K562 (cell line): ENCODE results near the gene CAPN2. TPM values are rescaled to one million over a fixed set of nuclear protein-coding genes. Genes with fewer than 3 reads are reported as not detected.

Source experiments
- FOS ChIP-seq: IDR thresholded peaks from 3 replicates; pipeline ENCODE4 v1.6.1; 2011; ENCODE audit not compliant: insufficient read length; ENCODE audit errors: extremely low read depth
- FOXK2 ChIP-seq, 2 experiments: fragments of 450-650 bp; IDR thresholded peaks in 1 of 2; conservative IDR thresholded peaks in 1 of 2; 2 replicates each; pipeline ENCODE4 v1.6.1; 2016; ENCODE audit warnings: low read depth in 2 of 2, mild to moderate bottlenecking in 1 of 2
- HLTF ChIP-seq: fragments of 450-650 bp; IDR thresholded peaks from 2 replicates; pipeline ENCODE4 v1.6.1; 2016
- IRF9 ChIP-seq: fragments of 450-650 bp; IDR thresholded peaks from 2 replicates; pipeline ENCODE4 v1.6.1; 2016; ENCODE audit warnings: missing biosample characterization, missing genetic modification characterization
- LARP7 ChIP-seq: fragments of 450-650 bp; IDR thresholded peaks from 2 replicates; pipeline ENCODE4 v1.6.1; 2016
- NCOR1 ChIP-seq: fragments of 450-650 bp; IDR thresholded peaks from 2 replicates; pipeline ENCODE4 v1.6.1; 2016; ENCODE audit warnings: mild to moderate bottlenecking, moderate library complexity
- NR2F6 ChIP-seq: fragments of 450-650 bp; formaldehyde crosslinking; IDR thresholded peaks from 2 replicates; pipeline ENCODE4 v1.4.0; 2020; ENCODE audit warnings: mild to moderate bottlenecking
- POU5F1 ChIP-seq: fragments of 150-350 bp; IDR thresholded peaks from 2 replicates; pipeline ENCODE4 v1.6.1; 2014; ENCODE audit warnings: borderline replicate concordance, low read length, low read depth, mild to moderate bottlenecking; ENCODE audit not compliant: partially characterized antibody
- SMAD3 ChIP-seq: fragments of 450-650 bp; formaldehyde crosslinking; conservative IDR thresholded peaks from 2 replicates; pipeline ENCODE4 v1.4.0; 2020; ENCODE audit warnings: mild to moderate bottlenecking
- TAF7 ChIP-seq: fragments of 450-650 bp; IDR thresholded peaks from 2 replicates; pipeline ENCODE4 v1.6.1; 2016; ENCODE audit warnings: missing genetic modification characterization, missing compliant biosample characterization
- TCF7L2 ChIP-seq: fragments of 150-350 bp; IDR thresholded peaks from 2 replicates; pipeline ENCODE4 v1.6.1; 2016; ENCODE audit warnings: low read depth, mild to moderate bottlenecking, low read length, moderate library complexity
- TOE1 ChIP-seq, 2 experiments: fragments of 450-650 bp in 1 of 2; sonication (generic) in 1 of 2; formaldehyde crosslinking in 1 of 2; IDR thresholded peaks; 2 replicates each; pipeline versions ENCODE4 v1.7.1 to v1.8.0; 2016 to 2022; ENCODE audit warnings: borderline replicate concordance in 2 of 2, mild to moderate bottlenecking in 2 of 2, antibody characterized with exemption in 1 of 2, inconsistent platforms in 1 of 2, low read depth in 1 of 2, missing genetic modification reagents in 1 of 2, moderate library complexity in 1 of 2
- ZNF436 ChIP-seq: fragments of 250-450, 450-650 bp; sonication (Bioruptor Pico); formaldehyde crosslinking; IDR thresholded peaks from 2 replicates; pipeline ENCODE4 v1.7.0; 2020; ENCODE audit warnings: mild to moderate bottlenecking
- ZNF589 ChIP-seq: fragments of 200-800 bp; sonication (Bioruptor generic); IDR thresholded peaks from 2 replicates; pipeline ENCODE4 v1.6.1; 2016; ENCODE audit warnings: low read depth, missing genetic modification characterization, missing compliant biosample characterization
- polyA plus RNA-seq, 8 experiments: library from polyadenylated mRNA; depleted of rRNA in 4 of 8; stranded (reverse) in 5 of 8; unstranded in 3 of 8; fragments of >200 nt; fragmentation: Nextera tagmentation in 2 of 8; fragmentation: Illumina TruSeq in 1 of 8; extraction: Ambion mirVana in 2 of 8; extraction: Trizol in 1 of 8; gene quantifications; 2 replicates each; pipeline versions ENCODE4 v1.2.1 to v1.2.3, GENCODE V29; 2011 to 2014; ENCODE audit warnings: inconsistent platforms in 1 of 8, missing spikeins in 1 of 8
- total RNA-seq, 7 experiments: library from RNA; depleted of rRNA in 6 of 7; stranded (reverse); fragments of >200 nt in 6 of 7; fragmentation: Illumina TruSeq in 2 of 7; extraction: Trizol in 2 of 7; gene quantifications; 2 replicates each; pipeline versions ENCODE4 v1.2.1 to v1.2.3, GENCODE V29; 2011 to 2021; ENCODE audit warnings: low replicate concordance in 1 of 7
- TF ChIP-seq, protein P1 (sequence below): fragments of 450-650 bp; IDR thresholded peaks from 2 replicates; pipeline ENCODE4 v1.6.1; 2016; ENCODE audit warnings: low read depth
- TF ChIP-seq, protein P2 (sequence below): fragments of 250-450 bp; sonication (Bioruptor Pico); IDR thresholded peaks from 2 replicates; pipeline ENCODE4 v1.5.0; 2020; ENCODE audit warnings: mild to moderate bottlenecking, borderline replicate concordance

The CAPN2 gene
- total and polyA plus RNA-seq, 9 of the 15 experiments (the other 6 are each of a cell fraction or from before 2014, with no cell fraction given): 24.6 to 157 (median 101) TPM

GRCh38 chr1:223667484-223668182 lies 44.7 kb upstream of the CAPN2 start (continued):
- TF ChIP-seq, protein P1, sequence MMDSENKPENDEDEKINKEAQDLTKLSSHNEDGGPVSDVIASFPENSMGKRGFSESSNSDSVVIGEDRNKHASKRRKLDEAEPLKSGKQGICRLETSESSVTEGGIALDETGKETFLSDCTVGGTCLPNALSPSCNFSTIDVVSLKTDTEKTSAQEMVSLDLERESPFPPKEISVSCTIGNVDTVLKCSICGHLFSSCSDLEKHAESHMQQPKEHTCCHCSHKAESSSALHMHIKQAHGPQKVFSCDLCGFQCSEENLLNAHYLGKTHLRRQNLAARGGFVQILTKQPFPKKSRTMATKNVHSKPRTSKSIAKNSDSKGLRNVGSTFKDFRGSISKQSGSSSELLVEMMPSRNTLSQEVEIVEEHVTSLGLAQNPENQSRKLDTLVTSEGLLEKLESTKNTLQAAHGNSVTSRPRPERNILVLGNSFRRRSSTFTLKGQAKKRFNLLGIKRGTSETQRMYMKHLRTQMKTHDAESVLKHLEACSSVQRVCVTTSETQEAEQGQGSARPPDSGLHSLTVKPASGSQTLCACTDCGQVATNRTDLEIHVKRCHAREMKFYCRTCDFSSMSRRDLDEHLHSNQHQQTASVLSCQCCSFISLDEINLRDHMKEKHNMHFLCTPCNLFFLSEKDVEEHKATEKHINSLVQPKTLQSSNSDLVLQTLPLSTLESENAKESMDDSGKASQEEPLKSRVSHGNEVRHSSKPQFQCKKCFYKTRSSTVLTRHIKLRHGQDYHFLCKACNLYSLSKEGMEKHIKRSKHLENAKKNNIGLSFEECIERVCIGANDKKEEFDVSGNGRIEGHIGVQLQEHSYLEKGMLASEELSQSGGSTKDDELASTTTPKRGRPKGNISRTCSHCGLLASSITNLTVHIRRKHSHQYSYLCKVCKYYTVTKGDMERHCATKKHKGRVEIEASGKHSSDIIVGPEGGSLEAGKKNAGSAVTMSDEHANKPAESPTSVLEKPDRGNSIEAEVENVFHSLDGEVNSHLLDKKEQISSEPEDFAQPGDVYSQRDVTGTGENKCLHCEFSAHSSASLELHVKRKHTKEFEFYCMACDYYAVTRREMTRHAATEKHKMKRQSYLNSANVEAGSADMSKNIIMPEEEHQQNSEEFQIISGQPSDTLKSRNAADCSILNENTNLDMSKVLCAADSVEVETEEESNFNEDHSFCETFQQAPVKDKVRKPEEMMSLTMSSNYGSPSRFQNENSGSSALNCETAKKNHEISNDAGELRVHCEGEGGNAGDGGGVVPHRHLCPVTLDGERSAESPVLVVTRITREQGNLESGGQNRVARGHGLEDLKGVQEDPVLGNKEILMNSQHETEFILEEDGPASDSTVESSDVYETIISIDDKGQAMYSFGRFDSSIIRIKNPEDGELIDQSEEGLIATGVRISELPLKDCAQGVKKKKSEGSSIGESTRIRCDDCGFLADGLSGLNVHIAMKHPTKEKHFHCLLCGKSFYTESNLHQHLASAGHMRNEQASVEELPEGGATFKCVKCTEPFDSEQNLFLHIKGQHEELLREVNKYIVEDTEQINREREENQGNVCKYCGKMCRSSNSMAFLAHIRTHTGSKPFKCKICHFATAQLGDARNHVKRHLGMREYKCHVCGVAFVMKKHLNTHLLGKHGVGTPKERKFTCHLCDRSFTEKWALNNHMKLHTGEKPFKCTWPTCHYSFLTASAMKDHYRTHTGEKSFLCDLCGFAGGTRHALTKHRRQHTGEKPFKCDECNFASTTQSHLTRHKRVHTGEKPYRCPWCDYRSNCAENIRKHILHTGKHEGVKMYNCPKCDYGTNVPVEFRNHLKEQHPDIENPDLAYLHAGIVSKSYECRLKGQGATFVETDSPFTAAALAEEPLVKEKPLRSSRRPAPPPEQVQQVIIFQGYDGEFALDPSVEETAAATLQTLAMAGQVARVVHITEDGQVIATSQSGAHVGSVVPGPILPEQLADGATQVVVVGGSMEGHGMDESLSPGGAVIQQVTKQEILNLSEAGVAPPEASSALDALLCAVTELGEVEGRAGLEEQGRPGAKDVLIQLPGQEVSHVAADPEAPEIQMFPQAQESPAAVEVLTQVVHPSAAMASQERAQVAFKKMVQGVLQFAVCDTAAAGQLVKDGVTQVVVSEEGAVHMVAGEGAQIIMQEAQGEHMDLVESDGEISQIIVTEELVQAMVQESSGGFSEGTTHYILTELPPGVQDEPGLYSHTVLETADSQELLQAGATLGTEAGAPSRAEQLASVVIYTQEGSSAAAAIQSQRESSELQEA: no peak
- no peak for TF ChIP-seq FOS
- TF ChIP-seq, protein P2, sequence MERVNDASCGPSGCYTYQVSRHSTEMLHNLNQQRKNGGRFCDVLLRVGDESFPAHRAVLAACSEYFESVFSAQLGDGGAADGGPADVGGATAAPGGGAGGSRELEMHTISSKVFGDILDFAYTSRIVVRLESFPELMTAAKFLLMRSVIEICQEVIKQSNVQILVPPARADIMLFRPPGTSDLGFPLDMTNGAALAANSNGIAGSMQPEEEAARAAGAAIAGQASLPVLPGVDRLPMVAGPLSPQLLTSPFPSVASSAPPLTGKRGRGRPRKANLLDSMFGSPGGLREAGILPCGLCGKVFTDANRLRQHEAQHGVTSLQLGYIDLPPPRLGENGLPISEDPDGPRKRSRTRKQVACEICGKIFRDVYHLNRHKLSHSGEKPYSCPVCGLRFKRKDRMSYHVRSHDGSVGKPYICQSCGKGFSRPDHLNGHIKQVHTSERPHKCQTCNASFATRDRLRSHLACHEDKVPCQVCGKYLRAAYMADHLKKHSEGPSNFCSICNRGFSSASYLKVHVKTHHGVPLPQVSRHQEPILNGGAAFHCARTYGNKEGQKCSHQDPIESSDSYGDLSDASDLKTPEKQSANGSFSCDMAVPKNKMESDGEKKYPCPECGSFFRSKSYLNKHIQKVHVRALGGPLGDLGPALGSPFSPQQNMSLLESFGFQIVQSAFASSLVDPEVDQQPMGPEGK: no peak
- TF ChIP-seq TCF7L2: no peak
- no peak for TF ChIP-seq ZNF436
- no peak for TF ChIP-seq NCOR1
- no peak for TF ChIP-seq LARP7
- TF ChIP-seq POU5F1: no peak
- TF ChIP-seq SMAD3 (CRISPR knock-in tag): no peak
- TF ChIP-seq FOXK2 (conservative IDR thresholded peaks at IDR 0.05 in 1 of 2, IDR thresholded peaks at IDR 0.05 in 1 of 2; ENCODE audit: low read depth in 2 of 2): no peak
- no peak for TF ChIP-seq TOE1 (IDR thresholded peaks at IDR 0.05; ENCODE audit: borderline replicate concordance)
- TF ChIP-seq TOE1 (CRISPR knock-in tag; IDR thresholded peaks at IDR 0.05; ENCODE audit: borderline replicate concordance, low read depth): no peak
- no peak for TF ChIP-seq HLTF
- no peak for TF ChIP-seq TAF7
- no peak for TF ChIP-seq ZNF589 (CRISPR knock-in tag)
- TF ChIP-seq IRF9 (tag): 0 out of 2 replicates have a peak, but pooled peaks have one; percentile 33
- TF ChIP-seq NR2F6: no peak
